GM12878 (cell line): ENCODE data around the gene ITGA11. TPM values are rescaled to one million over a fixed set of nuclear protein-coding genes. Genes with fewer than 3 reads are reported as not detected.

Experiments
- BMI1 ChIP-seq: fragments of 450-650 bp; IDR thresholded peaks from 2 replicates; pipeline ENCODE4 v1.6.1; 2016; ENCODE audit warnings: mild to moderate bottlenecking, moderate library complexity, borderline replicate concordance
- CBFB ChIP-seq: IDR thresholded peaks from 2 replicates; pipeline ENCODE4 v1.6.1; 2016; ENCODE audit warnings: antibody characterized with exemption, low read depth
- CTCF ChIP-seq, 3 experiments: IDR thresholded peaks in 2 of 3; conservative IDR thresholded peaks in 1 of 3; 2 replicates each; pipeline ENCODE4 v1.5.1; 2011; ENCODE audit warnings: low read depth in 3 of 3, low read length in 3 of 3, mild to moderate bottlenecking in 3 of 3, control low read depth in 2 of 3, moderate library complexity in 2 of 3, inconsistent platforms in 1 of 3, mixed read lengths in 1 of 3; ENCODE audit not compliant: control insufficient read depth in 2 of 3, insufficient read depth in 1 of 3; ENCODE audit errors: extremely low read depth in 1 of 3
- EP300 ChIP-seq, 2 experiments: fragments of 150-350 bp in 1 of 2; IDR thresholded peaks; 2 replicates each; pipeline ENCODE4 v1.6.1; 2011 to 2012; ENCODE audit warnings: low read depth in 2 of 2, low read length in 2 of 2, borderline replicate concordance in 1 of 2, improper control_type of control experiment in 1 of 2, inconsistent platforms in 1 of 2; ENCODE audit not compliant: control insufficient read depth in 1 of 2
- FOXK2 ChIP-seq: fragments of 450-650 bp; IDR thresholded peaks from 2 replicates; pipeline ENCODE4 v1.6.1; 2017; ENCODE audit warnings: mild to moderate bottlenecking, moderate library complexity
- MTA3 ChIP-seq: IDR thresholded peaks from 2 replicates; pipeline ENCODE4 v1.6.1; 2012; ENCODE audit warnings: low read length, inconsistent platforms, borderline replicate concordance
- NR2C1 ChIP-seq: fragments of 450-650 bp; IDR thresholded peaks from 2 replicates; pipeline ENCODE4 v1.6.1; 2017; ENCODE audit warnings: antibody characterized with exemption, mild to moderate bottlenecking, moderate library complexity
- POU2F2 ChIP-seq: IDR thresholded peaks from 3 replicates; pipeline ENCODE4 v1.6.1; 2011; ENCODE audit warnings: low read depth, mild to moderate bottlenecking, low read length, borderline replicate concordance
- polyA plus RNA-seq, 11 experiments: library from polyadenylated mRNA; depleted of rRNA in 4 of 11; unstranded in 6 of 11; stranded (reverse) in 5 of 11; fragments of >200 nt; fragmentation: Nextera tagmentation in 4 of 11; fragmentation: Illumina TruSeq in 1 of 11; extraction: Ambion mirVana in 4 of 11; extraction: Trizol in 1 of 11; gene quantifications; 1 replicate in 1 of 11; 2 replicates in 10 of 11; pipeline versions ENCODE4 v1.2.1 to v1.2.3, GENCODE V29; 2011 to 2016; ENCODE audit warnings: inconsistent platforms in 2 of 11, missing spikeins in 2 of 11, low read depth in 1 of 11
- total RNA-seq, 4 experiments: library from RNA; depleted of rRNA in 3 of 4; stranded (reverse); fragments of >200 nt in 3 of 4; fragmentation: Illumina TruSeq in 1 of 4; extraction: Trizol in 1 of 4; gene quantifications; 2 replicates each; pipeline versions ENCODE4 v1.2.1 to v1.2.3, GENCODE V29; 2013 to 2021
- TF ChIP-seq, protein P1 (sequence below): fragments of 450-650 bp; conservative IDR thresholded peaks from 2 replicates; pipeline ENCODE4 v1.6.1; 2017; ENCODE audit warnings: mild to moderate bottlenecking, moderate library complexity

The ITGA11 gene
- total and polyA plus RNA-seq, 10 of the 15 experiments (the other 5 are each of a cell fraction or from before 2014, with no cell fraction given) = under 0.01 to 0.36 (median 0.13) TPM; not detected in 1

- TF ChIP-seq, protein P1, sequence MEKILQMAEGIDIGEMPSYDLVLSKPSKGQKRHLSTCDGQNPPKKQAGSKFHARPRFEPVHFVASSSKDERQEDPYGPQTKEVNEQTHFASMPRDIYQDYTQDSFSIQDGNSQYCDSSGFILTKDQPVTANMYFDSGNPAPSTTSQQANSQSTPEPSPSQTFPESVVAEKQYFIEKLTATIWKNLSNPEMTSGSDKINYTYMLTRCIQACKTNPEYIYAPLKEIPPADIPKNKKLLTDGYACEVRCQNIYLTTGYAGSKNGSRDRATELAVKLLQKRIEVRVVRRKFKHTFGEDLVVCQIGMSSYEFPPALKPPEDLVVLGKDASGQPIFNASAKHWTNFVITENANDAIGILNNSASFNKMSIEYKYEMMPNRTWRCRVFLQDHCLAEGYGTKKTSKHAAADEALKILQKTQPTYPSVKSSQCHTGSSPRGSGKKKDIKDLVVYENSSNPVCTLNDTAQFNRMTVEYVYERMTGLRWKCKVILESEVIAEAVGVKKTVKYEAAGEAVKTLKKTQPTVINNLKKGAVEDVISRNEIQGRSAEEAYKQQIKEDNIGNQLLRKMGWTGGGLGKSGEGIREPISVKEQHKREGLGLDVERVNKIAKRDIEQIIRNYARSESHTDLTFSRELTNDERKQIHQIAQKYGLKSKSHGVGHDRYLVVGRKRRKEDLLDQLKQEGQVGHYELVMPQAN = no peak
- TF ChIP-seq NR2C1 = no peak
- TF ChIP-seq FOXK2 = no peak
- no peak for TF ChIP-seq EP300 (IDR thresholded peaks at IDR 0.05; ENCODE audit: borderline replicate concordance in 1 of 2, control insufficient read depth in 1 of 2, low read depth in 2 of 2, low read length in 2 of 2)
- TF ChIP-seq BMI1 = no peak
- TF ChIP-seq CBFB = no peak
- no peak for TF ChIP-seq POU2F2
- no peak for TF ChIP-seq CTCF (IDR thresholded peaks at IDR 0.05 in 2 of 3, conservative IDR thresholded peaks at IDR 0.05 in 1 of 3; ENCODE audit: control insufficient read depth in 2 of 3, extremely low read depth in 1 of 3, insufficient read depth in 1 of 3, low read depth in 3 of 3, low read length in 3 of 3)
- TF ChIP-seq MTA3 = no peak
These were observed 155.3 kb downstream of the ITGA11 start (continued) for GRCh38 chr15:68276668-68277067.
